Pericardium fibroblast (primary cell): ENCODE results near the gene SPDYE6. TPM values are rescaled to one million over a fixed set of nuclear protein-coding genes. Genes with fewer than 3 reads are reported as not detected.

Source experiments
- total RNA-seq: library from RNA; depleted of rRNA; stranded (reverse); fragments of >200 nt; gene quantifications from 2 replicates; pipeline ENCODE4 v1.2.3, GENCODE V29; 2015

The SPDYE6 gene
- total RNA-seq: not detected in 2 replicates

GRCh38 chr7:102356344-102356743 lies at the start of gene SPDYE6:
Gene SPDYE6, minus strand, starts transcription at chr7:102356444. Its CDS starts 421 bp downstream, at chr7:102356023.

GRCh38 chr7:102395873-102396709 lies 39.8 kb upstream of the SPDYE6 start, which contains the start of gene PRKRIP1:
Gene PRKRIP1, plus strand, starts transcription at chr7:102396363. Its CDS starts 49 bp downstream, at chr7:102396412.

Other genes starting within 250 kb of the SPDYE6 start
- gene SH2B2, start 69.6 kb downstream of the SPDYE6 start, total RNA-seq: 2.7 and 3.8 TPM in 2 replicates
- 11.2 and 14.8 TPM in 2 replicates for gene PRKRIP1, start 39.9 kb upstream of the SPDYE6 start, total RNA-seq
- gene ORAI2, start 77.1 kb upstream of the SPDYE6 start, total RNA-seq: 28.3 and 34.1 TPM in 2 replicates
- 22.4 and 28.2 TPM in 2 replicates for gene ALKBH4, start 108.4 kb upstream of the SPDYE6 start, total RNA-seq
- 5.6 and 7.5 TPM in 2 replicates for gene LRWD1, start 108.5 kb upstream of the SPDYE6 start, total RNA-seq
- gene POLR2J, start 122.5 kb upstream of the SPDYE6 start, total RNA-seq: 24.0 and 47.8 TPM in 2 replicates
- gene RASA4B, start 161.3 kb upstream of the SPDYE6 start, total RNA-seq: 1.8 and 10.6 TPM in 2 replicates
- gene UPK3BL2, start 187.3 kb upstream of the SPDYE6 start, total RNA-seq: 0.09 and 0.35 TPM in 2 replicates
- gene SPDYE2, start 194.8 kb upstream of the SPDYE6 start, total RNA-seq: not detected in 2 replicates
- gene POLR2J3, start 216.1 kb upstream of the SPDYE6 start, total RNA-seq: 4.1 and 13.4 TPM in 2 replicates